H9 (cell line): ENCODE measurements around the gene TMEM147. TPM values are rescaled to one million over a fixed set of nuclear protein-coding genes. Genes with fewer than 3 reads are reported as not detected.

Source experiments
- DNase-seq: peaks from one replicate; pipeline ENCODE4 v3.0.0-alpha.2; 2017
- H2AFZ ChIP-seq: one replicate; pipeline ENCODE4 v1.6.1; 2013; ENCODE audit warnings: mild to moderate bottlenecking, low read length, control low read depth, moderate library complexity
- H2AK5ac ChIP-seq: 2 replicates; pipeline ENCODE4 v1.6.1; 2013; ENCODE audit warnings: low read length, control low read depth, mixed read lengths; ENCODE audit not compliant: insufficient read length
- H2BK120ac ChIP-seq: one replicate; pipeline ENCODE4 v1.6.1; 2013; ENCODE audit warnings: low read depth, mild to moderate bottlenecking, low read length, control low read depth, inconsistent platforms; ENCODE audit not compliant: poor library complexity, severe bottlenecking
- H2BK12ac ChIP-seq: 2 replicates; pipeline ENCODE4 v1.6.1; 2013; ENCODE audit warnings: low read length, control low read depth, mixed read lengths, low read depth; ENCODE audit not compliant: insufficient read length
- H2BK15ac ChIP-seq: 2 replicates; pipeline ENCODE4 v1.6.1; 2013; ENCODE audit warnings: low read depth, low read length, control low read depth
- H2BK20ac ChIP-seq: one replicate; pipeline ENCODE4 v1.6.1; 2013; ENCODE audit warnings: low read depth, mild to moderate bottlenecking, low read length, control low read depth, inconsistent platforms; ENCODE audit not compliant: poor library complexity, severe bottlenecking
- H2BK5ac ChIP-seq: 2 replicates; pipeline ENCODE4 v1.6.1; 2013; ENCODE audit warnings: low read length, control low read depth, mixed read lengths; ENCODE audit not compliant: insufficient read length
- H3K14ac ChIP-seq: 2 replicates; pipeline ENCODE4 v1.6.1; 2013; ENCODE audit warnings: low read length, control low read depth; ENCODE audit not compliant: insufficient read depth
- H3K18ac ChIP-seq: 2 replicates; pipeline ENCODE4 v1.6.1; 2013; ENCODE audit warnings: low read depth, mild to moderate bottlenecking, mixed read lengths, low read length, control low read depth; ENCODE audit not compliant: insufficient read length
- H3K23ac ChIP-seq: 2 replicates; pipeline ENCODE4 v1.6.1; 2013; ENCODE audit warnings: low read length, control low read depth, mixed read lengths, low read depth; ENCODE audit not compliant: insufficient read length
- H3K23me2 ChIP-seq: 2 replicates; pipeline ENCODE4 v1.6.1; 2013; ENCODE audit warnings: low read depth, mild to moderate bottlenecking, mixed read lengths, low read length, control low read depth; ENCODE audit not compliant: insufficient read length, poor library complexity, severe bottlenecking
- H3K27ac ChIP-seq: 2 replicates; pipeline ENCODE4 v1.5.1; 2013; ENCODE audit warnings: low read length, control low read depth, mixed read lengths, low read depth; ENCODE audit not compliant: insufficient read length
- H3K27me3 ChIP-seq: 2 replicates; pipeline ENCODE4 v1.6.1; 2013; ENCODE audit warnings: low read length, control low read depth, inconsistent platforms; ENCODE audit not compliant: insufficient read depth
- H3K4ac ChIP-seq: 2 replicates; pipeline ENCODE4 v1.6.1; 2013; ENCODE audit warnings: low read depth, mild to moderate bottlenecking, control low read depth, inconsistent platforms, low read length, moderate library complexity
- H3K4me1 ChIP-seq: 2 replicates; pipeline ENCODE4 v1.6.1; 2013; ENCODE audit warnings: low read length, control low read depth, inconsistent platforms; ENCODE audit not compliant: insufficient read depth
- H3K4me2 ChIP-seq: 2 replicates; pipeline ENCODE4 v1.6.1; 2013; ENCODE audit warnings: low read length, control low read depth, mixed read lengths; ENCODE audit not compliant: insufficient read length, insufficient read depth
- H3K56ac ChIP-seq: 2 replicates; pipeline ENCODE4 v1.6.1; 2013; ENCODE audit warnings: low read depth, mild to moderate bottlenecking, mixed read lengths, low read length, control low read depth; ENCODE audit not compliant: insufficient read length
- H3K79me1 ChIP-seq: 2 replicates; pipeline ENCODE4 v1.6.1; 2013; ENCODE audit warnings: low read depth, mild to moderate bottlenecking, moderate library complexity, low read length, control low read depth, inconsistent platforms; ENCODE audit not compliant: insufficient read depth, poor library complexity, severe bottlenecking
- H3K79me2 ChIP-seq: 2 replicates; pipeline ENCODE4 v1.6.1; 2013; ENCODE audit warnings: low read length, control low read depth, inconsistent platforms; ENCODE audit not compliant: insufficient read depth
- H3K9ac ChIP-seq: 2 replicates; pipeline ENCODE4 v1.6.1; 2013; ENCODE audit warnings: low read length, control low read depth, mixed read lengths; ENCODE audit not compliant: insufficient read length; ENCODE audit errors: extremely low read depth
- H3K9me3 ChIP-seq: one replicate; pipeline ENCODE4 v1.6.1; 2013; ENCODE audit warnings: low read depth, low read length, inconsistent platforms; ENCODE audit not compliant: control insufficient read depth
- H3T11ph ChIP-seq: one replicate; pipeline ENCODE4 v1.6.1; 2013; ENCODE audit warnings: mild to moderate bottlenecking, low read length, control low read depth, inconsistent platforms
- H4K20me1 ChIP-seq: one replicate; pipeline ENCODE4 v1.6.1; 2013; ENCODE audit not compliant: control insufficient read depth, insufficient read length, insufficient read depth
- H4K5ac ChIP-seq: 2 replicates; pipeline ENCODE4 v1.6.1; 2013; ENCODE audit warnings: low read depth, mild to moderate bottlenecking, mixed read lengths, low read length, control low read depth; ENCODE audit not compliant: insufficient read length
- H4K8ac ChIP-seq: replicated peaks from 2 replicates; pipeline ENCODE4 v1.6.1; 2013; ENCODE audit warnings: low read length, control low read depth, mixed read lengths, low read depth; ENCODE audit not compliant: insufficient read length
- H4K91ac ChIP-seq: 2 replicates; pipeline ENCODE4 v1.6.1; 2013; ENCODE audit warnings: low read depth, mild to moderate bottlenecking, moderate library complexity, mixed read lengths, low read length, control low read depth; ENCODE audit not compliant: insufficient read length
- H3K27ac Mint-ChIP-seq, 3 experiments: 2 replicates in 2 of 3; 3 replicates in 1 of 3; pipeline ENCODE4 v1.8.0; 2020 to 2021; ENCODE audit warnings: mixed read lengths in 3 of 3, mild to moderate bottlenecking in 1 of 3, moderate library complexity in 1 of 3
- H3K27me3 Mint-ChIP-seq: 2 replicates; pipeline ENCODE4 v1.8.0; 2021; ENCODE audit warnings: low read depth, mild to moderate bottlenecking, moderate library complexity, mixed read lengths
- H3K36me3 Mint-ChIP-seq, 3 experiments: 2 replicates in 2 of 3; 3 replicates in 1 of 3; pipeline ENCODE4 v1.8.0; 2020 to 2021; ENCODE audit warnings: low read depth in 3 of 3, mixed read lengths in 3 of 3; ENCODE audit not compliant: insufficient read depth in 1 of 3
- H3K4me1 Mint-ChIP-seq, 2 experiments: 2 replicates each; pipeline ENCODE4 v1.8.0; 2020; ENCODE audit warnings: mixed read lengths in 2 of 2
- H3K4me3 Mint-ChIP-seq, 2 experiments: 2 replicates in 1 of 2; 3 replicates in 1 of 2; pipeline ENCODE4 v1.8.0; 2020 to 2021; ENCODE audit warnings: mild to moderate bottlenecking in 2 of 2, mixed read lengths in 2 of 2, moderate library complexity in 1 of 2
- H3K9me3 Mint-ChIP-seq, 2 experiments: 2 replicates in 1 of 2; 3 replicates in 1 of 2; pipeline ENCODE4 v1.8.0; 2020; ENCODE audit warnings: mild to moderate bottlenecking in 2 of 2, mixed read lengths in 2 of 2, moderate library complexity in 1 of 2
- CTCF ChIP-seq: fragments of 200-600 bp; sonication (generic); conservative IDR thresholded peaks from 3 replicates; pipeline ENCODE4 v1.8.0; 2021; ENCODE audit warnings: antibody characterized with exemption, mild to moderate bottlenecking
- WGBS: extraction: QIAGEN DNeasy Blood & Tissue Kit; methylation state at CpG from one replicate; pipeline ENCODE4 v1.1.7; 2013; ENCODE audit warnings: missing lambda C conversion rate, low lambda C conversion rate, mixed read lengths; ENCODE audit not compliant: insufficient read length; ENCODE audit errors: extremely low coverage; 5-methylcytosine and 5-hydroxymethylcytosine counted together
- total RNA-seq: library from RNA; stranded (reverse); gene quantifications from 2 replicates; pipeline ENCODE4 v1.2.1, GENCODE V29; 2021

Gene TMEM147
- total RNA-seq, 1 experiment from 2014 or later, result 125 TPM

- Histone ChIP-seq H3K23me2 (peaks cover 6% of the 10 kb centered on the region), H3K4ac (no peak overlapping the region), H2BK12ac (no peak overlapping the region), H3K27me3 (no peaks in the 10 kb centered on the region), H3K18ac (no peak overlapping the region), H2AK5ac (no peak overlapping the region), H3K4me2 (no peak overlapping the region), H3K23ac (no peak overlapping the region), H3K14ac (no peak overlapping the region), H3K27ac (no peak overlapping the region), H2BK5ac (no peak overlapping the region), H3K4me1 (no peaks in the 10 kb centered on the region), H3K9me3 (no peaks in the 10 kb centered on the region), H3K9ac (no peak overlapping the region), H4K20me1 (no peaks in the 10 kb centered on the region), H3K79me2 (no peaks in the 10 kb centered on the region), H4K5ac (peak overlapping the region; percentile 39), H4K91ac (no peak overlapping the region), H2BK120ac (no peak overlapping the region), H3K56ac (no peak overlapping the region), H2BK15ac (no peak overlapping the region), H4K8ac (no peak overlapping the region), H3T11ph (no peak overlapping the region), H2AFZ (no peak overlapping the region), H3K79me1 (no peaks in the 10 kb centered on the region), H2BK20ac (no peak overlapping the region)
- TF ChIP-seq CTCF, result no peak
- Mint-ChIP-seq H3K27me3 (peaks cover 36% of the 10 kb centered on the region), H3K4me1 (peaks cover 16 to 17% of the 10 kb centered on the region in 2 experiments), H3K4me3 (peak overlapping the region in 1 of 2 experiments; percentile 6; a peak in 1 of 5 replicates), H3K27ac (no peak overlapping the region), H3K9me3 (no peaks in the 10 kb centered on the region), H3K36me3 (peaks cover 0 to 17% (median 11%) of the 10 kb centered on the region in 3 experiments; a peak in 5 of 7 replicates)
- WGBS, result no CpG with 5 or more reads among the region's 14 CpGs
- no peak for DNase-seq
These were observed 8.1 kb downstream of the TMEM147 start for GRCh38 chr19:35553385-35554000.
